ENCODE results near the gene IGFBPL1. TPM values are rescaled to one million over a fixed set of nuclear protein-coding genes. Genes with fewer than 3 reads are reported as not detected.
A peak's percentile ranks its signal among the peaks of the same experiment; 100 is the strongest.

The IGFBPL1 gene
- total and polyA plus RNA-seq, 2 of the 8 experiments (the other 6 are each of a cell fraction or from before 2014, with no cell fraction given) = 31.3 to 33.8 TPM

DNA sequence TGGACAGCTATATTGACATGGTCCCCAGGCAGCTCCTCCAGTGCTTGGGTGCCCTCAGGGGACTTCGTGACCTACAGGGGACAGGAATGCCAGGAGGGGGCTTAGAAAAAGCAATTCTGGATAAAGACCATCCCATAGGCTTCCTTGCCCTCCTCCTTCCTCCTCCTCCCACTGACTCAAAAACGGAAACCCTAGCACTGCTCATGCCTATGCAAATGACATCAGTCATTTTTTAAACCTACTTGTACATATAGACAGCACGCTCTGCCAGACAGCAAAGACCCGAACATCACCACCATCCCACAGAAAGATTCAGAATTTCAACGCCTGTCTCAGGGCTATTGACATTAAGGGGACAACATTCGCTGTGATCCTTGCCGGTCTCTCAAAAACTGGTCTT, 11.0 kb downstream of the IGFBPL1 start:
- ChIA-PET POLR2A (ENCODE audit: partially characterized antibody) (no interaction called here), CTCF (ENCODE audit: partially characterized antibody) (interaction anchor here (0.7 to 2.1 kb wide), 3 partner anchors 10 to 19 kb away, joined by 3 to 7 read pairs (median 4); no protein-coding TSS in a partner anchor)
- 77% methylated on average over 7 of the region's 7 CpGs; no CpG with 5 or more reads in 1 of the 2 experiments for WGBS, 2 experiments (ENCODE audit: extremely low coverage in 1 of 2, insufficient coverage in 1 of 2, insufficient read length in 1 of 2, insufficient replicate concordance in 2 of 2, low coverage in 1 of 2, low lambda C conversion rate in 2 of 2, missing lambda C conversion rate in 1 of 2)
- Histone ChIP-seq H2BK5ac (ENCODE audit: low read depth, low read length) (no peak overlapping the region), H4K8ac (ENCODE audit: extremely low read depth, insufficient read depth, low read length) (no peak overlapping the region), H3K27ac (ENCODE audit: low read depth, low read length) (no peak overlapping the region), H3K18ac (ENCODE audit: extremely low read depth, low read length) (no peak overlapping the region), H3K4me3 (ENCODE audit: extremely low read depth in 1 of 4, insufficient read depth in 2 of 4, low read depth in 3 of 4, low read length in 4 of 4) (no peak overlapping the region), H3K27me3 (replicated peaks in 1 of 4; ENCODE audit: control insufficient read depth in 3 of 4, extremely low read depth in 1 of 4, insufficient read depth in 3 of 4, low read length in 3 of 4) (no peaks in the 10 kb centered on the region), H2BK12ac (ENCODE audit: low read depth, low read length) (no peak overlapping the region), H4K5ac (ENCODE audit: insufficient read length, low read depth, low read length) (no peak overlapping the region), H2AK5ac (ENCODE audit: low read depth, low read length) (no peak overlapping the region), H3K4me2 (ENCODE audit: insufficient read depth in 1 of 2, low read depth in 2 of 2, low read length in 2 of 2) (no peak overlapping the region), H3K4me1 (replicated peaks in 1 of 4; ENCODE audit: control insufficient read depth in 3 of 4, insufficient read depth in 4 of 4, low read length in 3 of 4) (peaks cover 0 to 12% (median 6%) of the 10 kb centered on the region in 4 experiments; a peak in 5 of 7 replicates), H3K4ac (replicated peaks; ENCODE audit: insufficient read length, low read depth, low read length) (no peak overlapping the region), H3K14ac (ENCODE audit: insufficient read length) (no peak overlapping the region), H3K23ac (ENCODE audit: insufficient read length) (no peak overlapping the region), H2AFZ (ENCODE audit: low read length) (no peak overlapping the region), H4K20me1 (replicated peaks in 1 of 2; ENCODE audit: control insufficient read depth in 1 of 2, insufficient read depth in 2 of 2, low read length in 2 of 2) (peaks cover 0 to 2% of the 10 kb centered on the region in 2 experiments), H4K91ac (replicated peaks; ENCODE audit: insufficient read length, low read length) (no peak overlapping the region), H2BK20ac (ENCODE audit: low read length) (0 out of 2 replicates have a peak overlapping the region, but pooled peaks have one; percentile 35), H3K79me1 (ENCODE audit: low read depth, low read length) (no peaks in the 10 kb centered on the region), H3K36me3 (ENCODE audit: control insufficient read depth in 2 of 4, insufficient read depth in 4 of 4, low read length in 3 of 4) (peaks cover 0 to 5% (median 2%) of the 10 kb centered on the region in 4 experiments; a peak in 2 of 8 replicates), H3K79me2 (ENCODE audit: control insufficient read depth in 1 of 2, insufficient read depth in 2 of 2, low read length in 2 of 2) (no peaks in the 10 kb centered on the region), H3K23me2 (ENCODE audit: low read depth, low read length) (no peaks in the 10 kb centered on the region; the same call in 1 of the 2 replicates), H3K56ac (replicated peaks; ENCODE audit: insufficient read length, low read depth, low read length) (no peak overlapping the region), H3K9ac (replicated peaks in 1 of 4; ENCODE audit: extremely low read depth in 1 of 4, low read depth in 3 of 4, low read length in 3 of 4) (no peak overlapping the region), H3K9me3 (ENCODE audit: insufficient read depth in 2 of 2, low read depth in 1 of 2, low read length in 1 of 2) (no peaks in the 10 kb centered on the region), H2BK15ac (ENCODE audit: low read length) (no peak overlapping the region), H2BK120ac (replicated peaks; ENCODE audit: low read depth, low read length) (no peak overlapping the region)
- FAIRE-seq = no peak
- DNase-seq (ENCODE audit: low read depth in 1 of 2, low spot score in 2 of 2) = no peak
- TF ChIP-seq CTBP2 (IDR thresholded peaks at IDR 0.05; ENCODE audit: borderline replicate concordance, insufficient read depth, insufficient read length, low read length) (no peak), SIRT6 (IDR thresholded peaks at IDR 0.05; ENCODE audit: low read length) (no peak), RFX5 (IDR thresholded peaks at IDR 0.05; ENCODE audit: borderline replicate concordance, low read depth, low read length) (no peak), ATF2 (IDR thresholded peaks at IDR 0.05; ENCODE audit: low read length) (no peak), ZNF274 (IDR thresholded peaks at IDR 0.05; ENCODE audit: borderline replicate concordance, extremely low read depth, low read length) (no peak), RAD21 (IDR thresholded peaks at IDR 0.05 in 1 of 2, conservative IDR thresholded peaks at IDR 0.05 in 1 of 2; ENCODE audit: low read depth in 2 of 2, low read length in 2 of 2) (no peak), BACH1 (IDR thresholded peaks at IDR 0.05; ENCODE audit: low read length) (no peak), SIN3A (conservative IDR thresholded peaks at IDR 0.05 in 1 of 2, IDR thresholded peaks at IDR 0.05 in 1 of 2; ENCODE audit: low read depth in 1 of 2, low read length in 2 of 2) (no peak), TAF1 (IDR thresholded peaks at IDR 0.05; ENCODE audit: low read depth, low read length) (no peak), SP1 (IDR thresholded peaks at IDR 0.05; ENCODE audit: low read depth, low read length) (no peak)
- TF ChIP-seq, protein P1, sequence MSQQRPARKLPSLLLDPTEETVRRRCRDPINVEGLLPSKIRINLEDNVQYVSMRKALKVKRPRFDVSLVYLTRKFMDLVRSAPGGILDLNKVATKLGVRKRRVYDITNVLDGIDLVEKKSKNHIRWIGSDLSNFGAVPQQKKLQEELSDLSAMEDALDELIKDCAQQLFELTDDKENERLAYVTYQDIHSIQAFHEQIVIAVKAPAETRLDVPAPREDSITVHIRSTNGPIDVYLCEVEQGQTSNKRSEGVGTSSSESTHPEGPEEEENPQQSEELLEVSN (IDR thresholded peaks at IDR 0.05) = no peak

All from H1 (cell line).